ENCODE measurements around the gene HOXB8.

The HOXB8 gene

GRCh38 chr17:48583708-48584222 lies 31.3 kb downstream of the HOXB8 start:
- DNase-seq (ENCODE audit: low spot score) = no peak

- no peak for DNase-seq (ENCODE audit: low spot score)
Measured at GRCh38 chr17:48582750-48583069, 32.4 kb downstream of the HOXB8 start.

GRCh38 chr17:48579760-48580554 lies 35.1 kb downstream of the HOXB8 start:
- no peak for DNase-seq (ENCODE audit: low spot score)

GRCh38 chr17:48579471-48579759 lies 35.7 kb downstream of the HOXB8 start:
- no peak for DNase-seq (ENCODE audit: low spot score)

GRCh38 chr17:48578616-48579470 lies 36.2 kb downstream of the HOXB8 start:
- no peak for DNase-seq (ENCODE audit: low spot score)

GRCh38 chr17:48577946-48578615 lies 37.0 kb downstream of the HOXB8 start, which contains the start of gene HOXB4:
TSS of gene HOXB4 (minus strand) at chr17:48578350. CDS start at chr17:48578319, 31 bp downstream.
- DNase-seq (ENCODE audit: low spot score) = no peak

- no peak for DNase-seq (ENCODE audit: low spot score)
Measured at GRCh38 chr17:48577330-48577945, 37.7 kb downstream of the HOXB8 start.

GRCh38 chr17:48576479-48577309 lies 38.4 kb downstream of the HOXB8 start:
- DNase-seq (ENCODE audit: low spot score) = no peak

- no peak for DNase-seq (ENCODE audit: low spot score)
Measured at GRCh38 chr17:48575673-48576478, 39.2 kb downstream of the HOXB8 start.

GRCh38 chr17:48575066-48575582 lies 40.0 kb downstream of the HOXB8 start:
- DNase-seq (ENCODE audit: low spot score) = no peak

GRCh38 chr17:48574505-48575065 lies 40.5 kb downstream of the HOXB8 start:
- DNase-seq (ENCODE audit: low spot score) = no peak

GRCh38 chr17:48571826-48572417 lies 43.2 kb downstream of the HOXB8 start:
- DNase-seq (ENCODE audit: low spot score) = no peak

GRCh38 chr17:48571024-48571818 lies 43.9 kb downstream of the HOXB8 start:
- DNase-seq (ENCODE audit: low spot score) = no peak

GRCh38 chr17:48570325-48571023 lies 44.6 kb downstream of the HOXB8 start:
- DNase-seq (ENCODE audit: low spot score) = no peak

GRCh38 chr17:48569674-48570324 lies 45.3 kb downstream of the HOXB8 start:
- DNase-seq (ENCODE audit: low spot score) = no peak

- DNase-seq (ENCODE audit: low spot score) = no peak
Measured at GRCh38 chr17:48569240-48569582, 45.9 kb downstream of the HOXB8 start.

- DNase-seq (ENCODE audit: low spot score) = no peak
Measured at GRCh38 chr17:48568499-48569239, 46.4 kb downstream of the HOXB8 start.
